ENCODE results near the gene B4GALT1.

The B4GALT1 gene

DNA sequence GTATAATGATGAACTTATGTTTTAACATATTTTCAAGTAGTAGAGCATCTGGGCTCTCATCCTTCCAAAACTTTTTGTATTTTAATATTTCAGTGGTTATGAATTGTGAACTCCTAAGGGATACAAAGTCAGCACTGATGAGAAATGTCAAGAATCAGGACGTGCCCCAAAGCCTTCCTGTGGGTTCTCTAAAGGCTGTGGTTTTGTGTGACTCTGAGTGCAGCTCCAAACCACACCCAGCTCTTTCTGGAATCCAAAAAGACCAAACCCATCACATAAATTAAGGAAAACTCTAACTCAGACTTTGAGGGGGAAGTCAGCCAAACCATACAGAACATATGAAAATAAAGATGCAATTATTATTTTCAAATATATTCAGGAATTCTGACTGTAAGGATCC is 49.8 kb downstream of the B4GALT1 start:
- no peak for DNase-seq

DNA sequence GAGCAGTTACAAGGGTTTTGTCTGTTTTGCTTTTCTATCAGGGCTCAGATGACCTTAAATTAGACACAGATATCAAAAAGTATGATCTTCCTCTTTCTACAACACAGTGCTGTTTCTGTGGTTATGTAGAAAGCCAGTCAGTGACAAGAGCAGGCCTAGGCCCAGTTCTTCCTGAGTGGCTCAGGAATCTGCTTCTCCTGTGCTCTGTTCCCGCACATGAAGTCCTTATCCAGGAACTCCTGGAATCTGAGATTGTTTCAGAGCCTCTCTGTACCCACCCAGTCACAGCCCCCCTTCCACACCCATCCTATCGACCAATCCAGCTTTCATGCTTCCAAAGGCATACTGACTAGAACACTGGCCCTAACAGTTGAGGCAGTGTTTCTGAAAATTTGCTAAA is 50.3 kb downstream of the B4GALT1 start:
- no peak for DNase-seq

DNA sequence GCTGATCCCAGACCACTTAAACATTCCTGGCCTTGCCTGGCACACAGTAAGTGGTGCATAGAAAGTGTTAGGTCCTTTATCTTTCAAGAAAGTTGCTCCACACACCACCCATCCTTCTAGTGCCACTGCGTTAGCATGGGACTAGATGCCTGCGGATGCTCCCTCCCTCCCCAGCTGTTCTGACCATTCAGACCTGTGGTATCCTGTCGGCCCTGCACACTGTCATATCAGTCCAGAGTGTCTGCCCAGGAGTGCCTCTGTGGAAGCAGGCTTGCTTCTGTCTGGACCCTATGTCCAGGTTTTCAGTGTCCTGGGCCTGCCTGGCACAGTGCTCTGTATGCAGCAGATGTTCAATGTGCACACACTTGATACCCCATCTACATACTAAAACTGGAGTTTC is 52.4 kb downstream of the B4GALT1 start:
- no peak for DNase-seq

DNA sequence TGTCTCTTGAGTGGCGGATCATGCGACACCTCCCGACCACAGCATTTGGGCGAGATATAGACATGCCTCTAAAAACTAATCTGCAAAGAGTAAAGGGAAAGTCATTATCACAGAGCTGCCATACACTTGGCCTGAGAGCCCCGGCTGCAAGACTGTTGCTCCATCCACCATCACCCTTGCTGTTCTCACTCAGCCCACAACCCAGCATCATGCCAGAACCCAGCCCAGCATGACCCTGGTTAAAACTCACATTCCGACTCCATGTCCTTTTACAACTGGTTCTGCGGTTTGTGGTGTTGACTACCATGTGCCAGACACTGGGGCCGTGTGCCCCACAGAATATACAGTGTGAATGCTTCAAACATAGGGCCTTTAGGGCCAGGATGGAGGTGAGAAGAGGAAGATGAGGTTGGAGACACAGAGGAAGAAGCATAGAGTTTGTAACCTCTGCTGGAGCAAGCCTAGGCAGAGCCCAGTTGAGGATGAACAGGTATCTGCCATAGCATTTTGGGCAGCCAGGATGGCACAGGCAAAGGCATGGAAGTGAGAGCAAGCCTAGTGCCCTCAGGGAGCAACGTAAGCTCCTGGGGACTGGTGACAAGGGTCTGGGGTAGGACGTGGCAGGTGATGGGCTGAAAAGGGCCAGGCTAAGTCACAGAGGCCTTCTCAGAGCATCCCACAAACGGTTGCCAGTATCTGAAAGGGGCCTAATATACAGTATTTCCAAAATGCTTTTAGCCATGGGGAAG is 53.2 kb downstream of the B4GALT1 start:
- no peak for DNase-seq

DNA sequence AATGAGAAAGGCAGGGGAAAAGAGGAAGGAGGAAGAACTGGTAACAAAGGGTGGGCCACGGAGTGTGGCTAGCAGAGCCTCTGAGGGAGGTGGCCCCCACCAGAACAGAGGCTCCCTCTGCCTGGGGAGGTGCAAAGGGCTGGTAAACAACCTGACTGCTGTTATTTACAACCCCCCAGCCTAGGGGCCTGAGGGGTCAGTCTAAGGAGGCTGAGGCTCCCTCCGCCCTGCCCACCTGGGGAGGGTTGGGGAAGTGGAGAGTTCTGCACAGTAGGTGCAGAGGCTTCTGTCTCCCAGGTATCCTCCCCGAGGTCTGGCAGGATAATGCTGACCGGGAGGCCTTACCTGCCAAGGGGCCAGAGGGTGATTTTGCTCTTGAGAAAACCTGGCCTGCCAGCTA is 55.0 kb downstream of the B4GALT1 start:
- DNase-seq: no peak

DNA sequence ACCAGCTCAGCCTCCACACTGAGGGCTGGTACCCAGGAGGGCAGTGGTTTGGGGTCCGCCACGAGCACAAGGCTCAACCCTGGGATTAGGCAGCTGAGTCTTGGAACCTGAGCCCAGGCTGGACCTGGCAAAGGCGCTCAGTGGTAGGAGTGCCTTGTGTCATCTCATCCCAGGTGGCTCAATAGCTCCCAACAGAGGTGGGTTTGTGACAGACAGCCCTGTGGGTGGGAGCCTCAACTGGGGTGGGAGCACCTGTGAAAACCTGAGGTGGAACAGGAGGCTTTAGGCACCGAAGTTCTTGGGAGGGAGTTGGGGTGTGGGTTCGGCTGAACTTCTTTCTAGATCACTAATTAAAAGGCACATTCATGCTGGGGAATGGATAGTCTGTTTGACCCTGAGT is 55.5 kb downstream of the B4GALT1 start:
- DNase-seq: no peak

DNA sequence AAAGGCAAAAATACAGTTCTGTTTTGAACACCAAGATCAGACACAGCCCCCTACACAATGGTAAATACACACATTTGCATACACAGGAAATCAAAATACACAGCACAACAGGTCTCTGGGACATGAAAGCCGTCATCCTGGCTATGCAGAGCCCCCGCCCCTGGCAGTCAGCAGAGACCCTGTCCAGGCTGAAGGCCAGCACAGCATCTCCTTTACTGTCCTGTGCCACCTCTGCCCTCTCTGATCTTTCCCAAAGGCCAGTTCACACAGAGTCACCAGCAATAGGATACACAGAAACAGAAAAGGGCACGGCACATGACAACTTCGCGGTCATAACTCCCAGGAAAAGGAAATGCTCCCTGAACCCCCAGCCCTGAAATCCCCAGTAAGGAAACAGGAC is 56.5 kb downstream of the B4GALT1 start:
- DNase-seq: no peak

DNA sequence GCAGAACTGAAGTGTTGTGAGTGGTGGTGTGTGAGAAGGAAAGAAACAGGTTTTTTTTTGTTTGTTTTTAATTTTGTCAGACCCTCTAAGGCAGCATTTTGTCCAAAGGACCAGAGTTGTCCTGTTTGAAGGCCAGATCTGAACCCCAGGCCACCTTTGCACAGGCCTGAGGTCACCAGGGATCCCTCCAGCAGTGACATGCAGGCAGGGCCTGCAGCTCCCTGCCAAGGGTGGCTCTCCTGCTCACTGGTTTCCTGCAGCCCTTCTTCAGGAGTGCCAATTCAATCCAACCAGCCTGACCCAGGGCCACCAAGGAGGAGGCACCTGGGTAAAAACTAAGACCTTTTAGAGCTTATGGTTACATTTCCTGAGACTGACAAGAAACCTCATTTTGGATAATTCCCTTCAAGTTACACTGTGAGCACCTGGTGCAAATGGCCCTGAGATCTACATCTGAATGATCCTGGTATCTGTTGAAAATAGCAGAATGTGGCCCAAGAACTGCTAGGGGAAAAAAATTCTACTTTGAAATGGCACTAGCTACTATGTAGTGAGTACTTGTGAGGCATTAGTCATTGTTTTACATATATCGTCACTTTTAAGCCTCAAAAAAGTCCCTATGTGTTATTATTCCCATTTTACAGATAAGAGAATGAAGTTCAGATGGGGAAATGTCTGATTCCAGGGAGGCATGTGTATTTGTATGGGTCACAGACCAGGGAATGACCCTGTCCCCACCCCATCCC is 57.1 kb downstream of the B4GALT1 start:
- no peak for DNase-seq

DNA sequence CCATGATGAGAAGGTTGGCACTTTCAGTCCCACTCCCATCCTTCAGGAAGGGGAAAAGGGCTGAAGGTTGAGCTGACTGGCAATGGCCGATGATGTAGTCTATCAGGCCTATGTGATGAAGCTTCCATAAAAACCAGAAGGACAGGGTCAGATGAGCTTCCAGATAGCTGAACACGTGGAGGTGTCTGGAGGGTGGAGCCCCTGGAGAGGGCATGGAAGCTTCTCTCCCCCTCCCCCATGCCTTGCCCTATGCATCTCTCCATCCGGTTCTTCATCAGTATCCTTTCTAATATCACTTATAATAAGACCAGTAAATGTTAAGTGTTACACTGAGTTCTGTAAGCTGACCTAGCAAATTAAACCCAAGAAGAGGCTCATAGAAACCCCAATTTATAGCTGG is 58.0 kb downstream of the B4GALT1 start:
- no peak for DNase-seq

DNA sequence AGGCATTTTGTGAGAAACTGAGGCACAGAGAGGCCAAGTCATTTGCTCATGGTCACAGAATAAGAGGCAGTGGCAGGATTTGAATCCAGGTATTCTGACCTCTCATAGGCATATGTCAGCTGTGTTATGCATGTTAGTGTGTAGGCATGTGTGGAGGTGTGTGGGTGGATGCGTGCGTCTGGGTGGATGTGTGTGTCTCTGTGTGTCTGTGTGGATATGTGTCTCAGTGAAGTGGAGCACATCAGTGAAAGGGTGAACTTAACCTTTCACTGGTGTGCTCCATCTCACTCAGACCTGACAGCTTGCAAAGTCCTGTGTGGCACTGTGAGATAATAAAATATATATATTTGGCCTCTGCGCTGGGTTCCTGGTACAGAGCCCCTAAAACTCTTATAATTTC is 58.7 kb downstream of the B4GALT1 start:
- no peak for DNase-seq

DNA sequence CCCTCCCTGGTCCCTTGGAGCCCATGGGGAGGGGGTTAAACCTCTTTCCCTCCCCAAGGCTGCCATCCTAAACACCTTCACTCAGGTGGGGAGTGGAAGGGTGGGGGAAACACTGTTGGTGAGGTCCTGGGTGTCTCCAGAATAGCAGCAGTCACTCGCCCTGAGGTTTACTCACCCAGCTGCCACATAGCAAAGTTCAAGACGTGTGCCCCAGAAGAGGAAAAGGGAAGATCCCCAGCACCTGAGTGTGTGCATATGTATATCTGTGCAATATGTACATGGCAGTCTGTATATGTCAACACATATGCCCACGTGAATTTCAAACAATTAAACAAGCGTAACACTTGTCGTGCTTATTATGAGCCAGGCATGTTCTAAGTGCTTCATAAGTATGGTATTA is 59.4 kb downstream of the B4GALT1 start:
- DNase-seq: no peak

DNA sequence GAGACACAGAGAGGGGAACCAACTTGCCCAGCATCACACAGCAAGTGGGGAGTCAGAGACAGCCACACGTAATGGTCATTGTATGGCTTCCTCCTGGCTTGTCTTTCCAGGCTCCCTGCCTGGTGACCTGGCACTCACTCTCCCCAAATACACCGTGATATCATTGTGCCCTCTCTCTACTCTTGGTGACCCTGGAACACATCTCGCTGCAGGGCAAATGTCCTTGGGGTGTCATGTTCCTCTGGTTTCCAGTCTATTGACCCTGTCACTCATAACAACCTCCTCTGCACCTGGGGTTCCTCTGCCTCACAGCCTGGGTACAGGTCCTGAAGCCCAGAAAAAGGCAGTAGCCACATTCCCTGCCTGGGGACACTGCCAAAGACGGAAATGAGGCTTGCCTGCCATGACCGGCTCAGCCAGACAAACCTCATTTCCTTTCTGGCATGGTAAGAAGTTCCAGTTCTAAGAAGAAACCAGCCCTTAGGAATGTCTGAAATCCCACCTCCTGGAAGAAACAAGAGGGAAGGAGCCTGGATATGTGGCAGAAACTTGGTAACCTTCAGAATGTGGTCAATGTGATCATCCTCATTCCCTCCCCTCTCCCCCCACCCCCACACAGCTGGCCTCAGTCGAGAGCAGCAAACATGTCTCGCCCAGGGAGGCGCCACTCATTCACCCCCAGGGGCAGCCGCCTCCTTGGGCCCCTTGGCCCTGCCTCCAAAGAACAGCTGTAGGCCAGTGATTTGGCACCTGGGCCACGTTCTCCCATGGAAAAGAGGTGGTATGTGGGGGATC is 60.1 kb downstream of the B4GALT1 start:
- no peak for DNase-seq

DNA sequence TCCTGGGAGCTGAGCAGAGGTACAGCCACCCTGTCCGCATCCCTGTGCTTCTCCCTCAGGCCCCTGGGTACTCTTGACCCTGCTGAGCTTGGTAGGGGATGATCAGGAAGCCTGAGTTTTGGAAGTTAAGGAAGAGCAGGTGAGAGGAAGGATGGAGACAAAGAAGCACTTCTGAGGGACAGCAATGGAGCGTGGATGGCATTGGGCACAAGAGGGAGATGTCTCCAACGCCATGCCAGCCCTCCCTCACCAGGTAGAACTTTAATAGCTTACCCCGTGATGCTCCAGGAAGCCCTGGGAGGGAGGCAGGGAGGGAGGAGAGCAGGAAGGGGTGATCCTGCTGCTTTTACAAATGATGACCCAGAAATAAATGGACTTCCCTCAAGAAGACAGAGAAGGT is 60.8 kb downstream of the B4GALT1 start:
- DNase-seq: no peak

DNA sequence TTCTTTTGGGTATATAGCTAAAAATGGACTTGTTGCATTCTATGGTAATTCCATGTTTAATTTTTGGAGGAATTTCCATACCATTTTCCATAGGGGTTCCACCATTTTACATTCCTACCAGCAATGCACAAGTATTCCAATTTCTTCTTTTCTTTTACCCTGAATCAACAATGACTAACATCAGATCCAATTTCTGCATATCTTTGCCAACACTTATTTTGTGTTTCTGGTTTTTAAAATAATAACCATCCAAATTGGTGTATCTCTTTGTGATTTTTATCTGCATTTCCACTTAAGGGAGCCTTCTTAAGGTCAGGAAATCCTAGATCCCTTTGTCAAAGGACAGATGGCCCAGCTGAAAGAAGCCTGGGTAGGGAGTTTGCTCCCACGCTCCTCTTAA is 61.2 kb downstream of the B4GALT1 start:
- no peak for DNase-seq

DNA sequence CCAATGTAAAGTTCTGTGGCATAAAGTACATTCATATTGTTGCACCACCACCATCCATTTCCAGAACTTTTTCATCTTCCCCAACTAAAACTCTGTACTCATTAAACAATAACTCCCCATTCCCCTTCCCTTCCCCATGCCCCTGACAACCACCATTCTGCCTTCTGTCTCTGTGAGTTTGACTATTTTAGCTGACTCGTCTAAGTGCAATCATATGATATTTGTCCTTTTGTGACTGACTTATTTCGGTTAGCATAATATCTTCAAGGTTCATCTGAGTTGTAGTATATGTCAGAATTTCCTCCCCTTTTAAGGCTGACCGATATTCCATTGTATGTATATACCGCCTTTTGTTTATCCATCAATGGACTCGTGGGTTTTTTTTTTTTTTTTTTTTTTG is 61.6 kb downstream of the B4GALT1 start:
- DNase-seq: no peak

DNA sequence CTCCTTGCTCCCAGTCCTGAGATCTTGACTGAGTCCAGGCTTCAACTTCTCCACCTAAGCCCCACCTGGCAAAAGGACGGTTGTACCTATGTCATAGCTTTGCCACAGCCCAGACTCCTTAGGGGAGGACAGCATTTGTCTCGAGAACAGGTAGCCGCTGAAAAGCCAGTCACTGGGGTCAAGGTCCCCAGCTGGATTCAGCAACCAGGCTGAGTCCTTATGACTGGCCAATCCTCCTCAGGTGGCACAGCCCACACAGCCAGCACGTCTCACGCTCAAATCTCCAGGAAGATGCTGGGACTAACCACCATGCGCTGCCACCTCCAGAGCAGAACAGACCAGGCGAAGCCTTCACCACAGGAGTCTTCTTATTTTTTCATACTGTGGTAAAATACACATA is 62.7 kb downstream of the B4GALT1 start:
- no peak for DNase-seq

DNA sequence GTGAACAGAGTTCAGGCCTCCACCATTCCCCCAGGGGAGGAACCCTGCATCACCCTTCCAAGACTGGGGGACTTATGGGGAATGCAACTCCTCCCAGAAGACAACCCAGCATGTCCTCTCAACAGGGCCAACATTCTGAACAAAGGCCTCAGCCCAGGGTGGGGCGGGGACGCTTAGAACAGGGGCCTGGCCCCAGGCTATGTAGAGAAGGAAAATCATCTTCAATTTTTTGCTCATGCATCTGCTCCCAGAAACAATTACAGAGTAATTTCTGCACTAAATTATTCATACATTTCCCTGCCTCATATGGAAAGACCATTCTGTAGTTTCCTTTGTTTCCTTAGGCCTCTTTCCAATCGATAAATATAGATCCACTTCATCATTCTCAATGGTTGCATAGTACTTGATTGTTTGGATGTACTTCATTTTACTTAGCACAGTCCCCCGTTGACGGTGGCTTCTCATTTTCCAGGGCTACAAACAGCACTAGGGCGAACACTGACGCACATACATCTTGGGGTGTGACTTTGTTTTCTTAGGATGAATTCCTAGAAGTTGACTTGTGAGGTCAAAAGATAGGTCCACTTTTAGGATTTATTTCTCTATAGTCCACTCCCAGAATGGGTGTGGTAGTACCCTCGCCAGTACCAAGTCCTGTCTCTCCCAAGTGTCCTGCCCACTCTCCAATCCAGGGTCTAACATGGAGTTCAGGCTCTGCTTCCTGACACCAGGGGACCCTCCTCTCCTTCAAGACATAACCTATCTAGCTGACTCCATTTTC is 63.4 kb downstream of the B4GALT1 start:
- no peak for DNase-seq

DNA sequence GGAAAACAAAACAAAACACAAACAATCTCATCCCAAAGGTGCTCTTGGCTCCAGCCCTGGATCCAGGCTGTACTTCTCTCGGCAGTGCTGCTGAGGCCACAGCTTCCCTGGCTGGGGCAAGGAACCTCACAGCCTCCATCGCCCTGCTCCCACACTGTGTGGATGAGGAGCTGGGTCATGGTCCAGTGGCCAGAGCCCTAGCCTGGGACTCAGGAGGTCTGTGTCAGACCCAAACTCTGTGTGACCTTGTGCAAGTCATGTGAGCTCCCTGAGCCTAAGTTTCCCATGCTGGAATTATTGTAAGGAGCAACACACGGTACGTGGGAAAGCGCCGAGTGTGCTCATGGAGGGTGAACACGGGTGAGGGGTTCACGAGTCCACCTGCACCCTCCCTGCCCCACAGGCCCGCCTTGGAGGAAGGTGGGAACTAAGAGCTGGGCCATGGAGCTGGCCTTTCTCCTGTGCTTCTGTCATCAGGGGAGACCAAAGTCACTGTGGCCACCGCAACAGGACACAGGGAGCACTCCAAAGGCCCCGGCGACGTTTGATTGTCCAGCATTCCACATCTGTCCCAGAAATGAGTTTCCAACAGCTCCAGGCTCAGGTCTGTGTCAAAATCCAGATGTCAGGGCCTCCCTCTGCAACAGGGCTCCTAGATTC is 64.5 kb downstream of the B4GALT1 start:
- DNase-seq: no peak

DNA sequence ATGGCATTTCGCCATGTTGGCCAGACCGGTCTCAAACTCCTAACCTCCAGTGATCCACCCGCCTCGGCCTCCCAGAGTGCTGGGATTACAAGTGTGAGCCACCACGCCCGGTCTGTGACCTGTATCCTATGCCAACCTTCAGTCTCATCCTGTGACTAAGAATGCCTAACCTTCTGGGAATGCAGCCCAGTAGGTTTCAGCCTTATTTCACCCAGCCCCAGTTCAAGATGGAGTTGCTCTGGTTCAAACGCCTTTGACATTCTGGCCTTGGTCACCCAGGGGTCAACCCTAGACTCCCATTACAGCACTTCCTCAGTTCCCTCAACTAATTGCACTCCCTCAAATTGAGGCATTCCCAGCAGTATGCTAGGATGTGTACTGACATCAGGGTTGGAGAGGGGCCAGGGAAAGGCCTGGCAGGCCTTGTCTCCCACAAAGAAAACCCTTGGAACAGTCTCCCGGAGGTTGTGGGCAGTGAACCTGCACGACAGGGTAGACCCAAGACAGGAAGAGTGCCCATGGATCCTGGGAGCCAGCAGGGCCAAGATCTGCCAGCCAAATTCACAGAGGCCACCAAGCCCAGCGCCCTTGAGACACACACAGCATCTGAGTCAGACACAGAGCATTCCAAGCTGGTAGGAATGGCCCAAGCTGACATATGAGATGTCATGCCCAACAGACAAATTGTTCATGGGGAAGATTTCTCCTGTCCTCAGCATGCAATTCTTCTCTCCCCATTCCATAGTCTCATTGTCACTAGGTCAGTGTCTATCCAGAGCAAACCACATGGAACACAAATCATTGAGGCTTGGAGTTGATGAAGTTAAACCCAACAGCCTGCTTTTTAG is 65.8 kb downstream of the B4GALT1 start:
- no peak for DNase-seq

DNA sequence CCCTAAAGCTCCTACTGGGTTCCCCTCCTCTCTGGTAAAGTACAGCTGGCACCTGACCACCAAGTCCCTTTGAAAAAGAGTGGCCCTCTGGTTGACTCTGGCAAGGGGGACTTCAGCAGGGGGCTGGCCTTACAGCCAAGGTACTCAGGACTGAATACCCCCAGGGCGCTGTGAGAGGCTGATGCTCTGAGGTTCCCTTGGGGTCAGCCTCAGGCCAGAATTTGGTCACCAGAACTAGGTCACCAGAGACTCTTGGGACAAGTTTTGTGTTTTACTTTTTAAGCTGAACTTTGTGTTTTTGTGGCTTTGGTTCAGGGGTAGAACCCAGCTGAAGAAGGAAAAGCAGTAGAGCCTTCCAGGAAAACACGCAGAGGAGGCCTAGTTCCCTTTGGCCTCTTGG is 67.4 kb downstream of the B4GALT1 start:
- no peak for DNase-seq

DNA sequence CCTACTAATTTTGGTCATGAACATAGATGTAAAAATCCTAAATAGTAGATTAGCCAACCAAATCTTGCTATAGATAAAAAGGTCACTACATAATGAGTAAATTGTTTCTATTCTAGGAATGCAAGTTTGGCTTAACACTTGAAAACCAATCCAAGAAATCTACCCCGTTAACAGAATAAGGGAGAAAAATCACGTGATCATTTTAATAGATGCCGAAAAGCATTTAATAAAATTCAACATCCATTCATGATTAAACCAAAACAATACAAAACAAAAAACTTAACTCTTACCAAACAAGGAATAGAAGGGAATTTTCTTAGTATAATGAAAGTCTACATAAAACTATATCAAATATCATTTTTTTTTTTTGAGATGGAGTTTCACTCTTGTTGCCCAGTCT is 69.9 kb downstream of the B4GALT1 start:
- DNase-seq: no peak

DNA sequence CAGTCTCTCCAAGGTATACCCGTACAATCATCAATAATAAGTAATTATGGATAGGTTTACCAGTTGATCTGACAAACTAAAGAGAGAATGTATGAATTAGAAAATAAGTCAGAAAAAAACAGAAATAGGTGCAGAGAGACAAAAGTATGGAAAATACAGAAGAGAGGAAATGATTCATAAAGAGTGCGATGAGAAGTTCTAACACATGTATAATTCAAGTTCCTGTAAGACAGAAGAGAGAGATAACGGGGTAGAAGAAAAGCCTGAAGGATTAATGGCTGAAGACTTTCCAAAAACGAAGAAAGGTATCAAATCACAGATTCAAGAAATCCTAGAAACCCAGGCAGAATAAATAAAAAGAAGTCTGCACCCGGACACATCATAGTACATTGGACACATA is 74.5 kb downstream of the B4GALT1 start:
- DNase-seq: no peak

Measured in T-helper 9 cell (primary cell).